ENCODE data around the gene NCAPD2. TPM values are rescaled to one million over a fixed set of nuclear protein-coding genes. Genes with fewer than 3 reads are reported as not detected.
"Not testable (repeated sequence)": the region's sequence is repeated elsewhere in the genome, so short reads cannot be mapped to it uniquely, and the experiment has no call there.

Gene NCAPD2
- total RNA-seq, 1 donor from 2014 or later: 11.7 TPM

- DNase-seq (ENCODE audit: low spot score in 2 of 2): peak in 1 of 2 donors; percentile 63
- intact Hi-C loops (cut with DNase I): no loop called here
- Histone ChIP-seq H3K9me3 (no peaks in the 10 kb centered on the region), H3K36me3 (peaks cover 58 to 77% of the 10 kb centered on the region in 2 donors), H3K27me3 (no peaks in the 10 kb centered on the region), H3K4me3 (no peak overlapping the region), H3K4me1 (peaks cover 0 to 4% of the 10 kb centered on the region in 2 donors), H3K27ac (no peak overlapping the region)
- no peak for TF ChIP-seq CTCF (IDR thresholded peaks at IDR 0.05)
Measured at GRCh38 chr12:6463216-6463615, 30.7 kb upstream of the NCAPD2 start.

GRCh38 chr12:6463858-6464257 lies 30.0 kb upstream of the NCAPD2 start:
- no peaks in the 10 kb centered on the region for H3K27me3 ChIP-seq
- H3K4me3 ChIP-seq: no peak overlapping the region
- peak in 1 of 2 donors; percentile 24 for DNase-seq (ENCODE audit: low spot score in 2 of 2)
- TF ChIP-seq CTCF (IDR thresholded peaks at IDR 0.05): no peak
- peaks cover 0 to 8% of the 10 kb centered on the region in 2 donors for H3K4me1 ChIP-seq
- no peaks in the 10 kb centered on the region for H3K9me3 ChIP-seq
- H3K36me3 ChIP-seq: peaks cover 51 to 71% of the 10 kb centered on the region in 2 donors
- peak overlapping the region in 1 of 2 donors; percentile 25 for H3K27ac ChIP-seq
- intact Hi-C loops (cut with DNase I): loop anchor here (2.0 kb wide), 1 partner anchor 141 kb away; no protein-coding TSS in a partner anchor

GRCh38 chr12:6464531-6464930 lies 29.4 kb upstream of the NCAPD2 start:
- H3K4me1 ChIP-seq: peaks cover 0 to 15% of the 10 kb centered on the region in 2 donors
- intact Hi-C loops (cut with DNase I): loop anchor here (2.0 kb wide), 1 partner anchor 142 kb away; no protein-coding TSS in a partner anchor
- no peak for TF ChIP-seq CTCF (IDR thresholded peaks at IDR 0.05)
- no peak for DNase-seq (ENCODE audit: low spot score in 2 of 2)
- peaks cover 45 to 64% of the 10 kb centered on the region in 2 donors for H3K36me3 ChIP-seq
- no peak overlapping the region for H3K4me3 ChIP-seq
- no peaks in the 10 kb centered on the region for H3K9me3 ChIP-seq
- H3K27ac ChIP-seq: no peak overlapping the region
- no peaks in the 10 kb centered on the region for H3K27me3 ChIP-seq

- H3K27me3 ChIP-seq: no peaks in the 10 kb centered on the region
- no peak overlapping the region for H3K4me3 ChIP-seq
- no peaks in the 10 kb centered on the region for H3K9me3 ChIP-seq
- peak; percentile 78 to 91 (median 83) for TF ChIP-seq CTCF (IDR thresholded peaks at IDR 0.05)
- peak in 1 of 2 donors; percentile 78 for DNase-seq (ENCODE audit: low spot score in 2 of 2)
- intact Hi-C loops (cut with DNase I): loop anchor here (1.0 to 2.0 kb wide), 2 partner anchors 42 to 143 kb away; no protein-coding TSS in a partner anchor
- H3K4me1 ChIP-seq: peaks cover 0 to 17% of the 10 kb centered on the region in 2 donors
- no peak overlapping the region for H3K27ac ChIP-seq
- H3K36me3 ChIP-seq: peaks cover 37 to 53% of the 10 kb centered on the region in 2 donors
Measured at GRCh38 chr12:6465467-6466183, 28.3 kb upstream of the NCAPD2 start.

- H3K27ac ChIP-seq: no peak overlapping the region
- intact Hi-C loops (cut with DNase I): no loop called here
- no peaks in the 10 kb centered on the region for H3K27me3 ChIP-seq
- peaks cover 0 to 17% of the 10 kb centered on the region in 2 donors for H3K4me1 ChIP-seq
- DNase-seq (ENCODE audit: low spot score in 2 of 2): no peak
- no peak overlapping the region for H3K4me3 ChIP-seq
- no peaks in the 10 kb centered on the region for H3K9me3 ChIP-seq
- H3K36me3 ChIP-seq: peaks cover 32 to 47% of the 10 kb centered on the region in 2 donors
- no peak for TF ChIP-seq CTCF (IDR thresholded peaks at IDR 0.05)
Measured at GRCh38 chr12:6466184-6466573, 27.7 kb upstream of the NCAPD2 start.

- H3K27ac ChIP-seq; H3K4me3 ChIP-seq; H3K27me3 ChIP-seq; intact Hi-C loops (cut with DNase I); H3K9me3 ChIP-seq: not testable (repeated sequence)
- Histone ChIP-seq H3K36me3 (peaks cover 28 to 42% of the 10 kb centered on the region in 2 donors), H3K4me1 (peaks cover 0 to 20% of the 10 kb centered on the region in 2 donors)
- DNase-seq (ENCODE audit: low spot score in 2 of 2): peak in 1 of 2 donors; percentile 35
Measured at GRCh38 chr12:6466751-6467150, 27.2 kb upstream of the NCAPD2 start.

GRCh38 chr12:6467571-6468282 lies 26.2 kb upstream of the NCAPD2 start:
- H3K27me3 ChIP-seq; DNase-seq (ENCODE audit: low spot score in 2 of 2); H3K9me3 ChIP-seq; intact Hi-C loops (cut with DNase I); H3K4me3 ChIP-seq; H3K27ac ChIP-seq: not testable (repeated sequence)
- peaks cover 25 to 32% of the 10 kb centered on the region in 2 donors for H3K36me3 ChIP-seq
- H3K4me1 ChIP-seq: peaks cover 0 to 20% of the 10 kb centered on the region in 2 donors

Data from ascending aorta (tissue), 2 donors.